GM12892 (cell line): Measurements from ENCODE around the gene BCL11B.

ENCODE experiments used
- POLR2A ChIP-seq: IDR thresholded peaks from 2 replicates; pipeline ENCODE4 v1.6.1; 2011; ENCODE audit warnings: low read depth, low read length, control low read depth
- POLR2AphosphoS5 ChIP-seq: IDR thresholded peaks from 2 replicates; pipeline ENCODE4 v1.6.1; 2011; ENCODE audit warnings: low read depth, low read length, control low read depth
- TAF1 ChIP-seq: IDR thresholded peaks from 2 replicates; pipeline ENCODE4 v1.6.1; 2011; ENCODE audit warnings: low read depth, mild to moderate bottlenecking, control low read depth, low read length, borderline replicate concordance

GRCh38 chr14:99231161-99231849, 40.7 kb downstream of the BCL11B start:
- TF ChIP-seq POLR2AphosphoS5, result no peak
- TF ChIP-seq TAF1, result no peak
- no peak for TF ChIP-seq POLR2A
